Esophagus squamous epithelium (tissue), 5 donors: ENCODE results near the gene MKS1. TPM values are rescaled to one million over a fixed set of nuclear protein-coding genes. Genes with fewer than 3 reads are reported as not detected.

Experiments
- DNase-seq: peaks from one replicate; lab custom pipeline; 2025; lab: John Stamatoyannopoulos, UW
- H3K27ac ChIP-seq, 4 donors: fragments of 200-600 bp; sonication (generic); one replicate each; pipeline ENCODE4 v1.5.1; 2016 to 2019; ENCODE audit warnings: mild to moderate bottlenecking in 1 of 4
- H3K27me3 ChIP-seq, 4 donors: fragments of 200-600 bp; sonication (generic); 1 replicate in 3 of 4; 2 replicates in 1 of 4; pipeline versions ENCODE4 v1.5.1 to v1.6.0; 2017 to 2021; ENCODE audit warnings: antibody characterized with exemption in 1 of 4
- H3K36me3 ChIP-seq, 3 donors: fragments of 200-600 bp; sonication (generic); one replicate each; pipeline ENCODE4 v1.5.1; 2016 to 2019
- H3K4me1 ChIP-seq, 3 donors: fragments of 200-600 bp; sonication (generic); one replicate each; pipeline ENCODE4 v1.5.1; 2017 to 2019
- H3K4me3 ChIP-seq, 4 donors: fragments of 200-600 bp; sonication (generic); 1 replicate in 3 of 4; 2 replicates in 1 of 4; pipeline ENCODE4 v1.5.1; 2016 to 2019; ENCODE audit warnings: mild to moderate bottlenecking in 2 of 4, moderate library complexity in 1 of 4
- H3K9me3 ChIP-seq, 3 donors: fragments of 200-600 bp; sonication (generic); one replicate each; pipeline ENCODE4 v1.5.1; 2016 to 2019
- CTCF ChIP-seq, 6 experiments: fragments of 450-650 bp in 4 of 6; fragments of 200-600 bp in 2 of 6; sonication (generic) in 2 of 6; IDR thresholded peaks; one replicate each; pipeline ENCODE4 v1.5.1; 2016 to 2019; ENCODE audit warnings: antibody characterized with exemption in 6 of 6, mild to moderate bottlenecking in 4 of 6, moderate library complexity in 4 of 6
- POLR2A ChIP-seq, 4 donors: fragments of 450-650 bp; IDR thresholded peaks; one replicate each; pipeline ENCODE4 v1.6.1; 2017; ENCODE audit warnings: antibody characterized with exemption in 4 of 4, mild to moderate bottlenecking in 4 of 4, moderate library complexity in 3 of 4
- WGBS, 2 donors: methylation state at CpG; one replicate each; pipeline ENCODE4 v1.1.5; 2018; 5-methylcytosine and 5-hydroxymethylcytosine counted together
- intact Hi-C: fragments of 100-400 bp; cut with DNase I; formaldehyde crosslinking; loops from one replicate; pipeline ENCODE4 v1.15.0; 2022
- total RNA-seq, 4 donors: library from RNA; depleted of rRNA; stranded (reverse); fragments of >200 nt; gene quantifications; one replicate each; pipeline ENCODE4 v1.1.0, GENCODE V29; 2016
- donor health status: DM: yes; HTN: yes; CAD: no.

Gene MKS1
- total RNA-seq, 4 donors from 2014 or later = 5.3 to 10.8 (median 9.3) TPM

GRCh38 chr17:58253082-58253481 lies 34.0 kb upstream of the MKS1 start:
- WGBS, 2 donors = 70 to 71% methylated on average over 3 of the region's 3 CpGs
- H3K9me3 ChIP-seq = no peaks in the 10 kb centered on the region
- no peak overlapping the region for H3K4me3 ChIP-seq
- TF ChIP-seq CTCF (IDR thresholded peaks at IDR 0.05) = no peak
- intact Hi-C loops = no loop called here
- peaks cover 8 to 14% (median 9%) of the 10 kb centered on the region in 3 donors for H3K4me1 ChIP-seq
- no peak overlapping the region for H3K27ac ChIP-seq
- H3K36me3 ChIP-seq = no peaks in the 10 kb centered on the region
- peaks cover 0 to 82% (median 2%) of the 10 kb centered on the region in 4 donors for H3K27me3 ChIP-seq
- no peak for DNase-seq

GRCh38 chr17:58252141-58252540 lies 33.1 kb upstream of the MKS1 start:
- intact Hi-C loops = no loop called here
- Histone ChIP-seq H3K9me3 (no peaks in the 10 kb centered on the region), H3K27me3 (peaks cover 0 to 80% (median 2%) of the 10 kb centered on the region in 4 donors), H3K27ac (no peak overlapping the region), H3K4me1 (peaks cover 8 to 14% (median 9%) of the 10 kb centered on the region in 3 donors), H3K4me3 (no peak overlapping the region), H3K36me3 (no peaks in the 10 kb centered on the region)
- 69% methylated on average over 2 of the region's 9 CpGs; no CpG with 5 or more reads in 1 of the 2 donors for WGBS, 2 donors
- TF ChIP-seq POLR2A (IDR thresholded peaks at IDR 0.05) = no peak
- no peak for TF ChIP-seq CTCF (IDR thresholded peaks at IDR 0.05)
- no peak for DNase-seq

GRCh38 chr17:58250344-58251011 lies 31.4 kb upstream of the MKS1 start:
- no peaks in the 10 kb centered on the region for H3K9me3 ChIP-seq
- TF ChIP-seq POLR2A (IDR thresholded peaks at IDR 0.05) (no peak), CTCF (IDR thresholded peaks at IDR 0.05) (no peak)
- peaks cover 8 to 14% (median 9%) of the 10 kb centered on the region in 3 donors for H3K4me1 ChIP-seq
- DNase-seq = no peak
- 83 to 90% methylated on average over 7 to 11 of the region's 12 CpGs for WGBS, 2 donors
- H3K27me3 ChIP-seq = peaks cover 0 to 82% (median 2%) of the 10 kb centered on the region in 4 donors
- intact Hi-C loops = no loop called here
- no peak overlapping the region for H3K27ac ChIP-seq
- no peak overlapping the region for H3K4me3 ChIP-seq
- H3K36me3 ChIP-seq = no peaks in the 10 kb centered on the region

- DNase-seq = no peak
- Histone ChIP-seq H3K36me3 (no peaks in the 10 kb centered on the region), H3K27ac (no peak overlapping the region), H3K27me3 (peaks cover 0 to 82% (median 2%) of the 10 kb centered on the region in 4 donors), H3K4me3 (peak overlapping the region; percentile 25 to 68 (median 44)), H3K4me1 (peaks cover 8 to 14% (median 9%) of the 10 kb centered on the region in 3 donors), H3K9me3 (no peaks in the 10 kb centered on the region)
- TF ChIP-seq POLR2A (IDR thresholded peaks at IDR 0.05) (no peak), CTCF (IDR thresholded peaks at IDR 0.05) (peak; percentile 76 to 91 (median 84))
- intact Hi-C loops = no loop called here
- WGBS, 2 donors = 9 to 31% methylated on average over 2 to 31 of the region's 57 CpGs
Observed at GRCh38 chr17:58249270-58250133, 30.4 kb upstream of the MKS1 start.

GRCh38 chr17:58248955-58249269 lies 29.9 kb upstream of the MKS1 start:
- peaks cover 8 to 14% (median 9%) of the 10 kb centered on the region in 3 donors for H3K4me1 ChIP-seq
- peaks cover 0 to 82% (median 2%) of the 10 kb centered on the region in 4 donors for H3K27me3 ChIP-seq
- H3K27ac ChIP-seq = no peak overlapping the region
- peak overlapping the region in 3 of 4 donors; percentile 43 to 68 (median 44) for H3K4me3 ChIP-seq
- no peak for DNase-seq
- no peaks in the 10 kb centered on the region for H3K9me3 ChIP-seq
- H3K36me3 ChIP-seq = no peaks in the 10 kb centered on the region
- WGBS, 2 donors = 16 to 23% methylated on average over 5 of the region's 10 CpGs
- no peak for TF ChIP-seq POLR2A (IDR thresholded peaks at IDR 0.05)
- no peak for TF ChIP-seq CTCF (IDR thresholded peaks at IDR 0.05)
- intact Hi-C loops = no loop called here
